BLaER1 (cell line): Measurements from ENCODE around the gene RNF223.
A peak's percentile ranks its signal among the peaks of the same experiment; 100 is the strongest.
"Not testable (repeated sequence)": the region's sequence is repeated elsewhere in the genome, so short reads cannot be mapped to it uniquely, and the experiment has no call there.

Source experiments
- H3K27ac ChIP-seq: shearing (Covaris generic); formaldehyde crosslinking; 2 replicates; pipeline ENCODE4 v1.8.1; 2022
- H3K27me3 ChIP-seq: shearing (Covaris generic); formaldehyde crosslinking; 2 replicates; pipeline ENCODE4 v1.8.1; 2022
- H3K36me3 ChIP-seq: shearing (Covaris generic); formaldehyde crosslinking; 2 replicates; pipeline ENCODE4 v1.8.1; 2022
- H3K4me1 ChIP-seq: shearing (Covaris generic); formaldehyde crosslinking; 2 replicates; pipeline ENCODE4 v1.8.1; 2022
- H3K4me2 ChIP-seq: shearing (Covaris generic); formaldehyde crosslinking; 2 replicates; pipeline ENCODE4 v1.8.1; 2022
- H3K4me3 ChIP-seq: shearing (Covaris generic); formaldehyde crosslinking; 2 replicates; pipeline ENCODE4 v1.8.1; 2022
- H3K9ac ChIP-seq: shearing (Covaris generic); formaldehyde crosslinking; 2 replicates; pipeline ENCODE4 v1.8.1; 2022
- H3K9me3 ChIP-seq: shearing (Covaris generic); formaldehyde crosslinking; 2 replicates; pipeline ENCODE4 v1.8.1; 2022
- H4K20me1 ChIP-seq: shearing (Covaris generic); formaldehyde crosslinking; 2 replicates; pipeline ENCODE4 v1.8.1; 2022
- Cebpa-rat ChIP-seq: shearing (Covaris generic); IDR thresholded peaks from 2 replicates; pipeline ENCODE4 v1.8.1; 2022

The RNF223 gene

DNA sequence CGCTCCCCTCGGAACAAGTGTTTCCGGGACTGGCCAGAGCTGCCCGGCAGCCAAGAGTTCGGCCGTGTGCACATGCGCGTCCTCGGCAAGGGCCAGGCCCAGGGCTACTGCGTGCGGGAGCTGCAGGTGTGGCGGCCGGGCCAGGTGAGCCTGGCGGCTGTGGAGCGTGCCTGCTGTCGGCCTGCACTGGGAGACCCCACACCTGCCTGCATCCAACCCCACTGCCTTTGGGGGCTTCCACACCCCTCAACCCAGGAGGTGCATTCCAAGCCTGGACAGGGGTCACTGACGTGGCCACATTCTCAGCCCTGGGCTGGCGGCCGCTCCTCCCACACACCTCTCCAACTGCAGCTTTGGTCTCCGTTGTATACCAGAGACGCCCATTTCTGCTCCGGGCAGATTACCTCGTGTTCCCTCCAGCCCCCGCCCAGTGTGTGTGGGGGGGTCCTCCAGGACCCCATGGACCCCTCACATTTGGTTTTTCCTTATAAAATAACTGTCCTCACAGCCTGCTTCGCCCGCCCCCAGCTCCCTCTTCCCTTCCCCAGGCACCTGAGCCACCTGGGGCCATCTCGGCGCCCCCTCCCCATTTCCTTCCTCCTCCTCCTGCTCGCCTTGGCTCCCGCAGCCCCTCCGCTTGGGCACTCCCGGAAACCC is 6.1 kb downstream of the RNF223 start:
- Histone ChIP-seq H4K20me1 (peaks cover 42% of the 10 kb centered on the region), H3K9me3 (no peaks in the 10 kb centered on the region), H3K27ac (no peak overlapping the region), H3K4me3 (peak overlapping the region; percentile 70), H3K36me3 (no peaks in the 10 kb centered on the region), H3K9ac (peak overlapping the region; percentile 60; the same call in 1 of the 2 replicates), H3K27me3 (peaks cover 29% of the 10 kb centered on the region), H3K4me1 (peaks cover 84% of the 10 kb centered on the region), H3K4me2 (peak overlapping the region; percentile 94)
- no peak for TF ChIP-seq Cebpa-rat

DNA sequence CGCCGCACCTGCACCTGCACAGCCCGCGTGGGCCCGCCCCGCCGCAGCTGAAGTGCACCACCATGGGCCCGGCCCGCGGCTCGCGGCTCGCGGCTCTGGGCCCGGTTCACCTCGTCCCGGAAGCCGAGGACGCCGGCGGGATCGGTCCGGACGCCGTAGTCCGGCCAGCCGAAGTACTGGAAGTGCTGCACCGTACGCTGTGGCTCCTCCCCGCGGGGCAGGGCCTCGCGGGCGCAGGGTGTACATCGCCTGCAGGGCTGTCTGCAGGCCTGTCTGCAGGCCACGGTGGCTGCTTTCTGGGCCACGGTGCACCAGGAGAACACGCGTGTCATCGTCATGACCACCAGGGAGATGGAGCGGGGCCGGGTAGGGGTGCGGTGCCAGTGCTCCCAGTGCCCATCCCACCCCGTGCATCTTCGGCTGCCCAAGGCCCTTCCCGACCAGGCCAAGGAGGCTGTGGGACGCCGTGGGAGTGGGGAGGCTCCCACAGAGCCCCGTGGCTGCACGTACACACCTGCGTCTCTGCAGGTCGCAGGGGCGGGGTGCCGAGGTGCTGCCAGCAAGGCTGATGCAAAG is 6.7 kb downstream of the RNF223 start:
- Histone ChIP-seq H3K27me3 (peaks cover 35% of the 10 kb centered on the region), H3K27ac (no peak overlapping the region), H4K20me1 (peaks cover 47% of the 10 kb centered on the region), H3K4me2 (peak overlapping the region; percentile 94), H3K9me3 (no peaks in the 10 kb centered on the region), H3K9ac (no peak overlapping the region), H3K4me1 (peaks cover 90% of the 10 kb centered on the region), H3K4me3 (peak overlapping the region; percentile 70; the same call in 1 of the 2 replicates), H3K36me3 (no peaks in the 10 kb centered on the region)
- no peak for TF ChIP-seq Cebpa-rat

GRCh38 chr1:1066403-1067283 is 7.5 kb downstream of the RNF223 start:
- Histone ChIP-seq H4K20me1 (peaks cover 48% of the 10 kb centered on the region), H3K36me3 (no peaks in the 10 kb centered on the region), H3K4me1 (peaks cover 88% of the 10 kb centered on the region), H3K4me3 (no peak overlapping the region), H3K9ac (no peak overlapping the region), H3K27me3 (peaks cover 40% of the 10 kb centered on the region), H3K4me2 (peak overlapping the region; percentile 94), H3K9me3 (no peaks in the 10 kb centered on the region), H3K27ac (no peak overlapping the region)
- TF ChIP-seq Cebpa-rat = no peak

DNA sequence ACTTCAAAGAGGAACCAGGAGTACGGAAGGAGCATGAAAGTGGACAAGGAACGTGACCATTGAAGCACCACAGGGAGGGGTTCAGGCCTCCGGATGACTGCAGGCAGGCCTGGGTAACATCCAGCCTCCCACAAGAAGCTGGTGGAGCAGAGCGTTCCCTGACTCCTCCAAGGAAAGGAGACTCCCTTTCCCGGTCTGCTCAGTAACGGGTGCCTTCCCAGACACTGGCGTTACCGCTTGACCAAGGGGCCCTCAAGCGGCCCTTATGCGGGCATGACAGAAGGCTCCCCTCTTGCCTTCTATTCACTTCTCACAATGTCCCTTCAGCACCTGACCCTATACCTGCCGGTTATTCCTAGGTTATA is 8.2 kb downstream of the RNF223 start:
- peak overlapping the region; percentile 62 for H3K4me2 ChIP-seq
- H3K4me1 ChIP-seq = peaks cover 87% of the 10 kb centered on the region
- not testable (repeated sequence) for H3K36me3 ChIP-seq, H3K27ac ChIP-seq, H3K4me3 ChIP-seq, H3K9me3 ChIP-seq, H3K9ac ChIP-seq
- peaks cover 48% of the 10 kb centered on the region for H3K27me3 ChIP-seq
- peaks cover 55% of the 10 kb centered on the region for H4K20me1 ChIP-seq

DNA sequence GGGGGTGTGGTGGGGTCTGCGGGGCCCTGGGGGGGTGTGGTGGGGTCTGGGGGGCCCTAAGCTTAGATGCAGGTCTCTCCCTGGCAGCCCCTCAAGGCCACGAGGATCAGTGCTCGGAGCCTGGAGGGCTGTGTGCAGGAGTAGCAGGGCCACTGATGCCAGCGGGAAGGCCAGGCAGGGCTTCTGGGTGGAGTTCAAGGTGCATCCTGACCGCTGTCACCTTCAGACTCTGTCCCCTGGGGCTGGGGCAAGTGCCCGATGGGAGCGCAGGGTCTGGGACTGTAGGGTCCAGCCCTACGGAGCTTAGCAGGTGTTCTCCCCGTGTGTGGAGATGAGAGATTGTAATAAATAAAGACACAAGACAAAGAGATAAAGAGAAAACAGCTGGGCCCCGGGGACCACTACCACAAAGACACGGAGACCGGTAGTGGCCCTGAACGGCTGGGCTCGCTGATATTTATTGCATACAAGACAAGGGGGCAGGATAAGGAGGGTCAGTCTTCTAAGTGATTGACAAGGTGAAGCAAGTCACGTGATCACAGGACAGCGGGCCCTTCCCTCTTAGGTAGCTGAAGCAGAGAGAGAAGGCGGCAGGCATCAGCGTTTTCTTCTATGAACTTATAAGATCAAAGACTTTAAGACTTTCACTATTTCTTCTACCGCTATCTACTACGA is 8.7 kb downstream of the RNF223 start:
- Histone ChIP-seq H3K36me3 (no peaks in the 10 kb centered on the region), H3K9ac (no peak overlapping the region), H3K27me3 (peaks cover 53% of the 10 kb centered on the region), H3K9me3 (no peaks in the 10 kb centered on the region), H3K4me1 (peaks cover 87% of the 10 kb centered on the region), H3K27ac (no peak overlapping the region), H3K4me3 (no peak overlapping the region), H3K4me2 (peak overlapping the region; percentile 62), H4K20me1 (peaks cover 60% of the 10 kb centered on the region)
- no peak for TF ChIP-seq Cebpa-rat

DNA sequence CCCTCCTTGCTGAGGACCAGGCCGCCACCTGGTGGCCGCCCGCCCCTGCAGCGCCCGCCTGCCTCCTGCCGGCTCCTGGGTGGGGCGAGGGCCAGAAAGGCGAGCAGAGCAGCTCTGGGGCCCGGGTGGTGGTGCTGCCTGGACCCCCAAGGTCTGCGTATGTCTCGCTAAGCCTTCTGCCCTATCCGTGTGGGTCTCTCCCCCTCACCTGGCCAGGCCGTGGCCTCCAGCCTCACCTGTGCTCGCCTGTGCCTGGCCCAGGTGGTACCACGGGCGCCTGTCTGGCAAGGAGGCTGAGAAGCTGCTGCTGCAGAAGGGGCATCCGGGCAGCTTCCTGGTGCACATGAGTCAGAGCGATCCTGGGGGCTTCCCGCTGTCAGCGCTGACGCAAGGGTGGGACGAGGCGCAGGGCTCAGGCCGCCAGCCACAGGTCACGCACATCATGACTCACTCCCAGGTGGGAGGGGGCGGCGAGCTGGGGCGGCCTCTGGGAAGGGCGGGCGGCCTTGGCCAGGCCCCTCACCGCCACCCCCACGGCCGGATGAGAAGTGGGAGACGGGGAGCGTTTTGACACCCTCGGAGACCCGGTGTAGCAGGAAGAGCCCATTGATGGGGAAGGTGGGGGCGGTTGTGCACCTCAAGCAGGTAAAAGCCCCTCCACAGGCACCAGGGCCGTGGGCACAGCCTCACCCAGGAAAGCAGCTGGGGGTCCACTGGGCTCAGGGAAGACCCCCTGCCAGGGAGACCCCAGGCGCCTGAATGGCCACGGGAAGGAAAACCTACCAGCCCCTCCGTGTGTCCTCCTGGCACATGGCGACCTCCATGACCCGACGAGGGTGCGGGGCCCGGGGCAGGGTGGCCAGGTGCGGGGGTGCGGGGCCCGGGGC is 9.9 kb downstream of the RNF223 start:
- Histone ChIP-seq H3K4me3 (no peak overlapping the region), H3K36me3 (no peaks in the 10 kb centered on the region), H3K27ac (no peak overlapping the region), H3K9me3 (no peaks in the 10 kb centered on the region), H3K9ac (no peak overlapping the region), H3K4me2 (peak overlapping the region; percentile 92), H3K27me3 (peaks cover 62% of the 10 kb centered on the region), H3K4me1 (peaks cover 83% of the 10 kb centered on the region), H4K20me1 (peaks cover 55% of the 10 kb centered on the region)
- no peak for TF ChIP-seq Cebpa-rat

DNA sequence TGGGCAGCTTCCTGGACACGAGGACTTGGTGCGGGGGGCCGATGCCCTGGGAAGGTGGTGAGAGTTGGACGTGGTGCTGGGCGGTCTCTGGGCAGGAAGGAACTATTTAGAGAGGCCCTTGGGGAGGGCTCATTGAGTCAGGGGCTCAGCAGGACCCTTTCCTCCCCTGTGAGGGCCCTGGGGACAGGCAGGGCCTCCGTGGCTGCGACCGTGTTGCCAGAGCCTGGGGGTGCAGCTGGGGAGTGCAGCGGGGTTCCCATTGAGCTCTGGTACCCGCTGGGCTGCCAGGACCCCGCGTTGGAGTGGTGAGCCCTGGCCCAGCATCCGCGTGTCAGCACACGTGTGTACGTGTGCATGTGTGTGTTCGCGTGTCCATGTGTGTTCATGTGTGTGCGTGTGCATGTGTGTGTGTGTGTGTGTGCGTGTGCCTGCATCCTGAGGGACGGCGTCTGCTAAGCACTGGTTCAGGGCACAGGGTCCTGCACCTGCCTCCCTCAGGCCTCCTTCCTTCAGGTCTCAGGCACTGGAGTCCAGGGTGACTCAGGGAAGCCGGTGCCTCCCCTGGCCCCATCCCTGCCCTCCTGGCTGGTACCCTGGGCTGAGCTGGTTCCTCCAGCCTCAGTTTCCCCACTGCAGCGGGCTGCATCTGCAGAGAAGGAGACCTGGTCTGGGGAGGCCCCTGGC is 10.7 kb downstream of the RNF223 start:
- 0 out of 2 replicates have a peak overlapping the region, but pooled peaks have one; percentile 45 for H3K9ac ChIP-seq
- H3K4me3 ChIP-seq = 0 out of 2 replicates have a peak overlapping the region, but pooled peaks have one; percentile 20
- peaks cover 69% of the 10 kb centered on the region for H3K27me3 ChIP-seq
- H3K36me3 ChIP-seq = no peaks in the 10 kb centered on the region
- H3K27ac ChIP-seq = no peak overlapping the region
- peaks cover 86% of the 10 kb centered on the region for H3K4me1 ChIP-seq
- peak overlapping the region; percentile 92 for H3K4me2 ChIP-seq
- TF ChIP-seq Cebpa-rat = no peak
- no peaks in the 10 kb centered on the region for H3K9me3 ChIP-seq
- H4K20me1 ChIP-seq = peaks cover 57% of the 10 kb centered on the region

GRCh38 chr1:1062348-1063163 is 11.6 kb downstream of the RNF223 start:
- Histone ChIP-seq H3K9me3 (no peaks in the 10 kb centered on the region), H3K27me3 (peaks cover 77% of the 10 kb centered on the region), H3K36me3 (no peaks in the 10 kb centered on the region), H3K4me3 (0 out of 2 replicates have a peak overlapping the region, but pooled peaks have one; percentile 20), H3K4me2 (peak overlapping the region; percentile 92), H4K20me1 (peaks cover 57% of the 10 kb centered on the region), H3K9ac (no peak overlapping the region), H3K4me1 (peaks cover 86% of the 10 kb centered on the region), H3K27ac (no peak overlapping the region)
- TF ChIP-seq Cebpa-rat = no peak
